Renal cortical epithelial cell (primary cell): ENCODE measurements around the gene TEX101. TPM values are rescaled to one million over a fixed set of nuclear protein-coding genes. Genes with fewer than 3 reads are reported as not detected.
"Not testable (repeated sequence)": the region's sequence is repeated elsewhere in the genome, so short reads cannot be mapped to it uniquely, and the experiment has no call there.

Experiments used
- DNase-seq: peaks from one replicate; pipeline ENCODE4 v3.0.0-alpha.2; 2011; ENCODE audit warnings: low read depth
- total RNA-seq: library from RNA; depleted of rRNA; stranded (reverse); fragments of >200 nt; gene quantifications from 2 replicates; pipeline ENCODE4 v1.2.3, GENCODE V29; 2014

TEX101 gene, protein sequence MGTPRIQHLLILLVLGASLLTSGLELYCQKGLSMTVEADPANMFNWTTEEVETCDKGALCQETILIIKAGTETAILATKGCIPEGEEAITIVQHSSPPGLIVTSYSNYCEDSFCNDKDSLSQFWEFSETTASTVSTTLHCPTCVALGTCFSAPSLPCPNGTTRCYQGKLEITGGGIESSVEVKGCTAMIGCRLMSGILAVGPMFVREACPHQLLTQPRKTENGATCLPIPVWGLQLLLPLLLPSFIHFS
- total RNA-seq: not detected in 2 replicates

- DNase-seq: no peak
Observed at GRCh38 chr19:43414554-43414953, at the start of gene TEX101. Gene TEX101 (plus strand): TSS chr19:43414890. CDS start chr19:43415920, 1,030 bp downstream.

DNA sequence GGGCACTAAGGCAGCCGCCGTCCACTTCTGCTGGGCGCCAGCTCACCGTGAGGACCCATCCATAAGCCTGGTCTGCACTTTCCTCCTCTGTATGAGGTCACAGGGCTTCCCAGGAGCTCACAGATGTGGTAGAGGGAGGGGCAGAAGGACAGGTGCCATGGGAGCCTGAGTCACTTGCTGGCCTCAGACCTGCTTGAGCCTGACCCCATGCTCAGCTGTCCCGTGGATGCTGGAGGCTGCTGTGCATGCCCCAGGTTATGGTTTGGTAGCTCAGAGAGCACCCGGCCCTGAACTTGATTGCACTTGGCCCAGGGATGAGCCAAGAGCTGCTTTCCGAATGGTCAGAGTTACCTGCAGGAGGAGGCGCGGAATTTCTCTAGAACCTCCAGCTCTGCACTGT is 49.0 kb upstream of the TEX101 start:
- not testable (repeated sequence) for DNase-seq

- no peak for DNase-seq
Observed at GRCh38 chr19:43367822-43368221, 46.9 kb upstream of the TEX101 start.

- DNase-seq: not testable (repeated sequence)
Observed at GRCh38 chr19:43368897-43369296, 45.8 kb upstream of the TEX101 start.

GRCh38 chr19:43371909-43372308 is 42.8 kb upstream of the TEX101 start:
- no peak for DNase-seq

DNA sequence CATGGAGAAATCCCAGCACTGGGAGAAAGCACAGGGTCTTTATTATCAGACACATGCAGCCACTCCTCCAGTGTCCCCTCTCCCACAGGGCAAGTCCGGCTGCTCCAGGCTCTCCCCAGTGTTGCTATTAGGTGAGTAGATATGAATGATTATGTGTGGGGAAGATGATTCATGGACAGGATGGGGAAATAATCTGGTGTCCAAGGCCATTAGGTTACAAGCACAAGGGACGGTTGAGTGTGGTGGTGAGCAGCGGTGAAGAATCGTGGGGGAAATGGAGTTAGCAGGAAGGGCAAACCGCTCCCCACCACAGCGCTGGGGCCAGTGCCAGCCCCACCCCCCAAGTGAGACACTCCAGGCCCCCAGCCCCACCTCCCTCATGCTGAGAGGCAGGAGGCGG is 42.2 kb upstream of the TEX101 start:
- DNase-seq: no peak

DNA sequence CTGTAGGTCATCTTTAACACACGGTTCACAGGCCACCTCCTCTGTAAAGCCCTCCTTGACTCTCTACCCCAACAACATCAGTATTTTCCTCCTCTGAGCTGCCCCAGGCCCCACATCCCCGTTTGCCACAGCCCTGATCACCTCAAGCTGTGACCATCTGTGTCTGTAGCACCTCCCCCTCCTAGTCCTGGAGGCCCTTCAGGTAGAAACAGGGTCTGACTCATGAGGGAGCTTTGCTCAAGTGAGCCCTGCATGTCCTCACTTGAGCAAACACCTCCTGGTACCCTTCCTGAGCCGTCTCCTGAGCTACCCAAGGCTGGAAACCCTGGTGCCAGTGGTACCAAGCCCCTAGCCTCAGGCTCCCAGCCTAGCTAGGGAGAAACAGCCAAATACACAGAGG is 37.1 kb upstream of the TEX101 start:
- DNase-seq: not testable (repeated sequence)

GRCh38 chr19:43380008-43380407 is 34.7 kb upstream of the TEX101 start:
- DNase-seq: no peak

DNA sequence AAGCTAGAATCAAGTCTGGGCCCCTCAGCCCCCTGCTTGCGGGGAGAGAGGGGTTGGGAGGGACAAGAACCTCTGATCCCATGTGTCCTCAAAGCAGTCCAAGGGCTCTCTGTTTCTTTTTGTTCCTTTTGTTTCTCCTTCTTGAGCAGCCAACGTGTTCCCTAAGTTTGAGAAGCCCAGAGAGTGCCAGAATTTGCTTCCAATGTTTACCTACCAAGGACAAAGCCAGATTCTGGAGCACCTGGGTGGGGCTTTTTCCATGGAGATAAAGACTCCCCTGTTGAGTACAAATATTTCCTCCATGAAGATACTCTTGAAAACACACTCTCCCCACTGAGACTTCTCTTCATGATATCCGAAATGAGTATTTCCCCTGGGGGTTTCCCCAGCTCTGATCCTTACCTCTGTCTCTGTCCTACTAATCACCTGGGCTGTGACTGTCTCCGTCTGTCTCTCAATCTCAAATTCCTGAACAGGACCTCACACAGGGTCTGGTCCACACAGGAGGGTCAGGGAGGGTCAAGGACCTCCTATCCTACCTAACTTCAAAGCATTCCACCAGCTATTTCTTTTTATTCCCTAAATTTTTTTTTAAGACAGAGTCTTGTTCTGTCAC is 33.8 kb upstream of the TEX101 start:
- DNase-seq: no peak

- not testable (repeated sequence) for DNase-seq
Observed at GRCh38 chr19:43382586-43383216, 32.0 kb upstream of the TEX101 start.

DNA sequence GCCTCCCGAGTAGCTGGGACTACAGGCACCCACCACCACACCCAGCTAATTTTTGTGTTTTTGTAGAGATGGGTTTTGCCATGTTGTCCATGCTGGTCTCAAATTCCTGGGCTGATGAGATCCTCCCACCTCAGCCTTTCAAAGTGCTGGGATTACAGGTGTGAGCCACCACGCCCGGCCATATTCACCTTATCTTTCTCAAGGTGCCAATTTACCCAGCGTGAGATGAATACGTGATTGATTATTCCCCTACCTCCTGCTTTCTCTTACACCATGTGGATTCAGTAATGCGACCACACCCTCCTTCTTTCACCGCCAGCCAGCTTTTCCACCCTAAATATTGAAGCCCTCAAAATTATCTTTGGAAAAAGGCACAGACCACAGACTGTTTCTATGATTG is 31.4 kb upstream of the TEX101 start:
- not testable (repeated sequence) for DNase-seq

DNA sequence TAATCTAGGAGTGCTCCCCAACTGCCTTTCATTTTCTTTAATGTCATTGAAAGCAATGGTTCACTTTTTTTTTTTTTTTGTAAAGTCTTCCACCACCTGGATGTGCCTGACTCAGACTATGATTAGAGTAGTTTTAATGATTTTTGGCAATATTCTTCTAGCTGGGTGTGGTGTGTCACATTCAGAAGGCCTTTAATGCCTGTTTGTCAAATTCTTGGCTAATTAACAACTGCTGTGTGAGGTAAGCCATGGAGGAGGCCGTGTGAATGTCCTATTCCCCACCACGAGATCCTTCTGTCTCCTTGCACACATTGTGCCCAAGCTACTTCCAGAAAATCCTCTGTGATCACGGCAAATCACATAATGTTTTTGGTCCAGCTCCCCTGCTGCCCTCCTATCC is 30.9 kb upstream of the TEX101 start:
- DNase-seq: not testable (repeated sequence)

- peak; percentile 34 for DNase-seq
Observed at GRCh38 chr19:43390903-43391551, 23.7 kb upstream of the TEX101 start.

DNA sequence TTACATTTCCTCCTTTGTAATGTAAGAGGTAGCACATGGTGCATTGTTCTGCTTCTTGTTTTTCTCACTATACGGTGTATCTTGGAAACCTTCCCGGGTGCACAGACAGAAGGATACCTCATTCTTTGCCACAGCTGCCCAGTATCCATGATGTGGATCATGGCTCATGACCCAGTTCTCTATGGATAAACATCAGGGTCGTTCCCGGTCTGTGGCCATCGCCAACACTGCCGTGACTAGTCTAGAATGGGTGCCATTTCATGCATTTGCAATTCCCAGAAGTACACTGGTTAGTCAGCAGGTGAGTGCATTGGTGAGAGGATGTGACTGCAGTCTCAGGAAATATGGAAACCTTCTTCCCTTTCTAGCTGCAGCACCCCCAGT is 23.1 kb upstream of the TEX101 start:
- not testable (repeated sequence) for DNase-seq

DNA sequence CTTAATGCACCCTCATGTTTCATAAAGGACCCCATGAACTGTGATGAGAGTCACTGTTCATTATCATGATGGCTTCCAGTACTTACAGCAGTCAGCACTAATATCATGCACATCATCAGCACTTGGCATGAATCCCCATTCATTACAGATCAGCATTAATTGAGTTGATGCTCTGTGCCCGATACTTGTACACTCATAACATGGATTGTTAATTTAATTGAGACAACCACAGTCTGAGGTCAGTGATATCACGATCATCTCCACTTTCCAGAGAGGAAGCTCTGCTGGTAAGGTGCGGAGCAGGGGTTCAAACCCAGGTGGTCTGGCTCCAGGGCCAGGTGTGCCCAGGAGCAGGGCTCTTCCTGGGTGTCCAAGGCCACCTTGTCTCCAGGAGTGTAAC is 21.2 kb upstream of the TEX101 start:
- not testable (repeated sequence) for DNase-seq

DNA sequence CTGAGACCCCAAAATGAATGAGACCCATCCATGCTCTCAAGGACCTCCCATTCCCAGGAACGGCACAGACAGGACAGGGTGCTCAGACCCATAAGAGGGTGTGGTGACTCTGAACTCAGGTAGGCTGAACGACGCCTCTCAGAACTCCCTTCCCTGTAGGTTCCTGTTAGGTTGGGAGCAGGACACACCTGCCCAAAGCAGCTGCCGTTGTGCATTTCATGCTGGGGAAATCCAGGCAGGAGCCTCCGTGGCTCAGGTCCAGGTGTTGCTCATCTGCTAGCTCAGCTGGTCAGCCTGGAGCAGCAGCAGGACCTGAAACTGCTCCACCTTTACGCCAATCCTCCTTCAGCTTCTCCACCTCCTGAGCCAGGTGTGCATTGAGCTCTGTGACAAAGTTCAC is 19.1 kb upstream of the TEX101 start:
- no peak for DNase-seq

- DNase-seq: no peak
Observed at GRCh38 chr19:43406297-43406696, 8.4 kb upstream of the TEX101 start.

GRCh38 chr19:43407416-43408005 is 7.2 kb upstream of the TEX101 start:
- no peak for DNase-seq

DNA sequence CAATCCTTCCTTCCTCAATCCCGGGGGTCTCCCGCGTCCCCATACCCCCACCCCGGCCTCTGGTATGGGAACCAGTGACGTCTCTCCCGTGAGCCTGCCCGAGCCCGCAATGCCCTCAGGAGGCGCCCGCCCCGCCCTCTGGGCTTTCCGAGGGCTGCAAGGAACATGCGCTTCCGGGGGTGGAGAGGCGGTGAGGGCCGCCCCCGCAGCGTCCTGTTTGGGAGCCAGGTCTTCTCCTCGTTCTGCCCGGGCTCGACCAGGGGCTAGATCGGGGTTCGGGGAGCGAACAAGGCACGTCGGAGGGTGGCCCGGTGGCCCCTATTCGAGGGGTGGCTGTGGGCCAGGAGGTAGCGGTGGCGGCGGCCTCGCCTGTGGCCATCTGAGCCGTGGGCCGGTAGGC is 6.6 kb upstream of the TEX101 start:
- no peak for DNase-seq

DNA sequence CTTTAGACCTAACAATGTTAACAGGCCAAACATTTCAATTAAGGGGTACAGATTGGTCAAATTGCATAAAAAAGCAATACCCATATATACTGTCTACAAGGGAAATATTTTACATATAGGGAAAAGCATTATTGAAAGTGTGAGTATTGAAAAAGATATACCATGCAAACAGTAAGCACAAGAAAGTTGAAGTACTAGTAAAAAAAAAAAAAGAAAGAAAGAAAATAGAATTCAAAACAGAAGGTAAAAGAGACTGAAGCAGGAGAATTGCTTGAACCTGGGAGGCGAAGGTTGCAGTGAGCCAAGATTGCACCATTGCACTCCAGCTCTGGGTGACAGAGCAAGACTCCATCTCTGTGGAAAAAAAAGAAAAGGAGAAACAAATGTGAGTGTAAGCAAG is 5.3 kb upstream of the TEX101 start:
- DNase-seq: no peak

- DNase-seq: no peak
Observed at GRCh38 chr19:43412441-43412840, 2.2 kb upstream of the TEX101 start.

GRCh38 chr19:43416951-43417623 is 2.4 kb downstream of the TEX101 start:
- no peak for DNase-seq
